A673 (cell line): ENCODE measurements around the gene STC2.

Source experiments
- CTCF ChIP-seq: fragments of 300-800, 200-600 bp; sonication (generic); conservative IDR thresholded peaks from 2 replicates; pipeline ENCODE4 v1.5.1; 2017; ENCODE audit warnings: low read depth, mild to moderate bottlenecking, antibody characterized with exemption, low read length, moderate library complexity, mixed read lengths
- EZH2 ChIP-seq: fragments of 200-600 bp; sonication (generic); IDR thresholded peaks from 2 replicates; pipeline ENCODE4 v1.6.1; 2017; ENCODE audit warnings: borderline replicate concordance, low read depth, mild to moderate bottlenecking, mixed read lengths, antibody characterized with exemption, low read length; ENCODE audit not compliant: poor library complexity, severe bottlenecking

DNA sequence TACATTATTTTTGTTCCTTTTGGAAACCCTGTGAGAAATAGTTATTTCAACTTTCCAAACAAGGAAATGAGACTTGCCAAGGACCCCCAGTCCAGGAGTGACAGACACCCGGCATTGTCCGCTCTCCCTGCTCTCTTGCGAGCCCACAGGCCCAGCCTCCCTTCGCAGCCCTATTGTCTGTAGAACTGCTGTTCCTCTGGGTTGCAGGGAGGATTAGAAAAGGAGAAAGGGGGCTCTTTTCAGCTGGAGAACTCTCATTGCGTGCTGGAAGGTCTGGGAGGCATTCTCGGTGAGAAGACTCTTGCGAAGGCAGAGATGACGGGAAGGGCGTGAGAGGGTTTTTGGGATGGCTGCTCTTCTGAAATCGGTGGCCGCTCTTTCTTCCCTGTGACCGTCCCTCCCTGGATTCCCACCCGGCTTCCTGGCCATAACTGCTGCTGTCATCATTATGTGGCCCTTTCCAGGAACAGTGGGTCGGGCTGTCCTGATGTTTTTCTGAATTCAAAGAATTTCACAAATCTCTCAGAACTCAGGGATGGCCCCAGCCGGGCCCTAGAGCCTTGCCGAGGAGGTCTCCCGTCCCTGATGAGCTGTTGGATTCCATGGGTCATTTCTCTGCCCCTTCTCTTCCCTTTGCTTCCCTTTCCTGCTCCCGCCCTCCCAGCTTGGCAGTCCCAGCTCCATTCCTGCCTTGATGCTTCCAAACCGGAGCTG, 29.8 kb downstream of the STC2 start:
- TF ChIP-seq CTCF: no peak
- no peak for TF ChIP-seq EZH2
